NCI-H526 treated with DMSO at 0.1 percent for 48 hours (cell line): Measurements from ENCODE around the gene COPS8.

Experiments
- DNase-seq: peaks from one replicate; lab custom pipeline; 2025; lab: John Stamatoyannopoulos, UW

The COPS8 gene

DNA sequence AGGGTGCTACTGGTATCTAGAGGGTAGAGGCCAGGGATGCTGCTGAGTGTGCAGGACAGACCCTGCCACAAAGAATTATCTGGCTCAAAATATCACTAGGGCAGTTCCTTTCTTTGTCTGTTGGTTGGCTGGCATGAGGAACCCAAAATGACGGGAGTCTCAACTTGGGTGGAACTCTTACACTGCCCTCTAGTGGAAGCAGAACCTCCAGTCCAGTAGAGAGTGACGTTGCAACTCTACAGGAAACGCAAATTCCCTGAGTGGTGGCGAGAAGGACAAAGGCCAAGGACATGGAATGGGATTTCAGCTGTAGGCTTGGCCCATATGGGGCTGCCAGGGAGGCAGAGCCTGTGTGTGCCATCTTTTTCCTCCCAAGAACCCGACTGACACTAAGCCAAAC is 47.1 kb downstream of the COPS8 start:
- DNase-seq, result peak; percentile 2

DNA sequence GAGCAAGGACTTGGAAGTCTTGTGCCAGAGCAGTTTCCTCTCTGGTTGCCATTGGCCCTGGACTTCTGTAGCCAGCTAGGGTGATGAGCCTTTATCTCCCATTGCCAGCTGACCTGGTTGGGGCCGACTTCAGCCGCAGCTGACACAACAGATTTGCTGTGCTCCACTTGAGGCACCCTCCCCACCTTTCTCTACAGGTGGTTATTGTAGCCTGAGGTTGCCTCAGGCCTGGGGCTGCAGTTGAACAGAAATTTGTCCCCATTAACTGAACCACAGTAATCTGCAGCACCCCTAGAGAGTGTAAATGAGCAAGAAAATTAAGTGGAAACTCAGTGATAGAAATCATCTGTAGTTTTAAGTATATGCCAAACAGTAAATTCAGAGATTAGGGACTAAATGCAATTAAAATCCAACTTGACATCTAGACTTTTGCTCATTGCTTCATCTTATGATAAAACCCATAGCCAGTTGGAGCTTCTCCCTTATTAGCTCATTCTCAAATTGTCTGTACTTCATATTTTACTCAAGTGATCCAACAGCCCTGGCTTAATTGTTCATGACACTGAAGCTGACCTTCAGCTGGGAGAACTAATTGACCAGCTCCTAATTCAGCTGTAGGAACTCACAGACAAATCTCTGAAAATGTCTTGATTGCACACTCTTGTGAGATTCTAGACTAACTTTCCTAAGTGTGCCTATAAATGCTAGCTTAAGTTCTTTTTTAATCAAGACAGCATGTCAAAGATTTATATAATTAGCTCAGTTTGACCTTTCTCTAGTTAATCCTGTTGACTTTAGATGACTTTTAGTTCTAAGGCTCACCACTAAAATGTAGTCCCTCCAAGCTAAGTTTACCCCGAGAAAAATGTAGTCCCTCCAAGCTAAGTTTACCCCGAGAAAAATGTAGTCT is 48.9 kb downstream of the COPS8 start:
- no peak for DNase-seq

DNA sequence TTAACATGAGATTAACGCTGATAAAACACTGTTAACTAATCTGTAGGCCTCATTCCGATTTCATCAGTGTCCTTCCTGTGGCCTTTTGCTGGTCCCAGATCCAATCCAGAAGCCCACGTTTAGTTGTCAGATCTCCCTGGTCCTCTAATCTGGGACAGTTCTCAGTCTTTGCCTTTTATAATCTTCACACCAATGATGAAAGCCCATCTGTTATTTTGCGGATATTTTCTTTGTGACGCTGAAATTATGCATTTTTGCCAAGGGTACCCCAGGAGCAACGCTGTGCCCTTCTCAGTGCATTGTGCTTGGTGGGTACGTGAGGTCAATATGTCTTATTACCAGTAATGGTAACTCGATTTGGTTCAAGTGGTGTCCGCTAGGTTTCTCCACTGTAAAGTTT is 51.1 kb downstream of the COPS8 start:
- DNase-seq, result no peak

DNA sequence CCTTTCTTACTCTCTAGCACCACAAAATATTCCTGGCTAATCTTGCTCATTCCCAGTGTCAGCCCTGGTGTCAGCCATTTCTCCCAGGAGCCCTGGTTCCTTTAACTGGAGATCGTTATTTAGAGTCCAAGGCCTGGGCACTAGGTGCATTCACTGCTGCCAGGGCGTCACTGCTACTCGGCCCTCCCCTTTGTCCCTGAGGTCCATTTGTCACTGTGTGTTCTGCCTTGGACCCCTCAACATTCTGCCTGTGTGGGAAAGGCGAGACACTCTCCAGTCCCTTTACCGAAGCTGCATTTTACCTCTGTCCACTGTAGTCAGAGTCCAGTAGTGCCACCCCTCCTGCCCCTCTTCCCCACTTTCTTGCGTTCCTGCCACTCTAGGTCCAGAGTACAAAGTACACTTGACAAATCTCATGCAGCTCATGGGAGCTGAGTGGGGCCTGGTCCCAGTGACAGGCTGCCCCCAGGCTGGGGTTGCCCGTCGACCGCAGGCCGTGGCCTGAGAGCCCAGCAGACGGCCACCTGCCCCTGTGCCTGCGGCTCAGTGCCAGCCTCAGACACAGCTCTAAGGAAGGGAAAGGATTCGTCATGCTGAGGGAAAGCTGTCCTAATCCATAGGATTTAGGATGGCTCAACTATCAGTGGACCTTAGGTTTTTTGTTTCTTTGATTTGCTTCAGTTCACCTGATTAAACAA is 52.1 kb downstream of the COPS8 start:
- DNase-seq, result no peak

DNA sequence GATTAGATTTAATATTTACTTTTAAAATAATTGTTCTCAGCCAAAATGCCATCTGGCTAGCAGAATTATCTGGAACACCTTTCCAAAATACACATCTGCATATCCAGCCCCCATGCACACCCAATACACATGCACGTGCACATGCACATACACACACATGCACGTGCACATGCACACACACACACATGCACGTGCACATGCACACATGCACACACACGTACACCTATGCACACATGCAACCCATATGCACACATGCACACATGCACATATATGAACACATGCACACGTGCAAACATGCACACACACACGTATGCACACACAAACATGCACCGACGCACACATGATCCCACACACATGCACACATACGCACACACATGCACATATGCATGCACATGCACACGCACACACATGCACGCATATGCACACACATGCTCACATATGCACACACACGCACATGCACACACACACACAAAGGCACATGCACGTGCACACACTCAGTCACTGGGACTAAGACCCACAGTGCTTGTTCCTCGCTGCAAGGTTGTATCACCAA is 53.5 kb downstream of the COPS8 start:
- no peak for DNase-seq

DNA sequence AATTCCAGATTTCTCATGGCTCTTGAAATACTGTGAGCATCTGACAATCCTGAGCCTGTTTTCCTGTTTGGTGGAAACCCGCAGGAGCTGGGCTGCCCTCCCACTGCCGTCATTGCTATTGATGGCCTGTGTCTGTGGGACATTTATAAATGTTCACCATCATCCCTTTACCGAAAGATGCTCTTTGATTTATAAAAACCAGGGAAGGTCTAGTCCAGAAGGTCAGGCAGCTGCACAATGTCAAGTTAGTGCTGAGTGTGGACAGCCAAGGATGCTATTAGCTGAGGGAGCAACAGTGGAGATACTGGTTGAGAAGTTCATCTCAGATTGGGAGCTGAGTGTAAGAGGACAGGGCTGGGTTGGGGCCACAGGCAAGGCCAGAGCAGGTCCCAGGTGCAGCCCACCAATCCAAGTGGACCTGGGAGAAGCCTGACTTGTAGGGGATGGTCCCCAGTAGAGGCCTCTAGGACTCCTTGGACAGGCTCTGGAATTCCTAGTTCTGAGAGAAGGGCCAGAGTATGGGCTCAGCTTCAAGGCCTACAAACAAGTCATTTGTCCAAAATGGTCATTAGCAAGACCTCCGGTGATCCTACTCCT is 55.1 kb downstream of the COPS8 start:
- no peak for DNase-seq

DNA sequence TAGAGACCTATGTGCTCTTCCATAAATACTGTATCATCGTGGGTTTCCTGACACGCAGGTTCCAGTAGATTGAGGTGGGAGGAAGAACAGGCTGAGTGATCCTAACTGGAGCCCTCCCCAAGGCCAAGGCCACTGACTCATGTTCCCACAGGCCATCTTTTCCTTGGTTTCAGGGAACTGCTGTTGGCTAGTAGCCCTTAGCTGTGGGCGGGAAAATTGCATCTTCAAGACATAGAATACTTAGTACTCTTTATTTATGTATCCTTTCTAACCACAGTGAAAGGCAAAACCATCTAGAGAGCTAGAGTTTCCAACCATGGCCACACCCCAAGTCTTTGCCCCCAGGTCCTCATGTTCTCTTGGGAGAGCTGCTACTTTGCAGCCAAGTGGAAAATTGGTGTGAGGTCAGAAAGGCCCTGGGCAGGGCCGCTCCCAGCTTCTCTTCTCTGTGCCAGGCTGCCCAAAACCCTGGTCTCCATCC is 55.9 kb downstream of the COPS8 start:
- DNase-seq, result no peak

DNA sequence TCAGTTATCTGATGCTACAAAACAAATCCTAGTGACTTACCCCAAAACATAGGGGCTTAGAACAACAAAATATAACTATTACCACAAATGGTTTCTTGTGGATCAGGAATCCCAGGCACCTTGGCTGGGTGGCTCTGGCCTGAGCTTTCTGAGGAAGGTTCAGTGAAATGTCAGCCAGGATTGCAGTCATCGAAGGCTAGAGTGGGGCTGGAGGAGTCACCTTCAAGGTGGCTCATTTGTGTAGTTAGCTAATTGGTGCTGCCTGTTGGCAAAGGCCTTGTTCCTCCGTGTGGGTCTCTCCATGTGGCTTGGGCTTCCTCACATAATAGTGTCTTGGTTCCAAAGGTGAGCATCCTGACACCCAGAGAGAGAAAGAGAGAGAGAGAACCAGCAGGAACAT is 57.4 kb downstream of the COPS8 start:
- no peak for DNase-seq

DNA sequence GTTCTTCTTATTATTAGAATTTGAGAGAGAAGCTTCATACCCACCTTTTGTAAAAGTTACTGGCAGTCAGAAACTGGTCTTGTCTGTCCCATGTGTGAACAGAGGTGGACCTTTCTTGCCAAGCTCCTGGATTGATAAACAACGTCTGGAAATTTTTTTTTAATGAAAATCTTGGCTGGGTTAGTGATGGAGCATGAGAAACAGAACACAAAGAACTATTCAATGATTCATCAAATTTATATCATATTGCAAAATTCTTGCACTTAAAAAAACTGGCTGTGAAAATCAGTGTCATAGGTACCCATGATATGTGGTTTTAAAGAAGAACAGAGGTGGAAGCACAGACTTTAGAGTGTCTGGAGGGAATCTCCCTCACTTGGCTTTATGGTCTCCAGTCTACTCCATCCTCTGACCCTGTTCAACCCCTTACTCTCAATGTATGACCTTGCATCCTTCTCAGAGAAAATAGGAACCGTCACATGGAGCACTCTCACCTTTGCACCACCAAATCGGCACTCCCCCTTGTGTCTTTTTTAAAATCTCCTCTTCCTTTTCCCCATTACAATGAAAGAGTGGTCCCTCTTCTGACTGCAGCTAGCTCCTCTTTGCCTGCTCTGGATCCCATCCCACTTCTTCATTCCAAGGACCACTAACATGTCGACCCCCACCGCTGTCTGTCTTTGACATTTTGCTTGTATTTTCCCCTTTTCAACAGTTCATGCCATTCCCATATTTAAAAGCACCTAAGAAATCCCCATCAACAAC is 58.2 kb downstream of the COPS8 start:
- DNase-seq, result no peak

DNA sequence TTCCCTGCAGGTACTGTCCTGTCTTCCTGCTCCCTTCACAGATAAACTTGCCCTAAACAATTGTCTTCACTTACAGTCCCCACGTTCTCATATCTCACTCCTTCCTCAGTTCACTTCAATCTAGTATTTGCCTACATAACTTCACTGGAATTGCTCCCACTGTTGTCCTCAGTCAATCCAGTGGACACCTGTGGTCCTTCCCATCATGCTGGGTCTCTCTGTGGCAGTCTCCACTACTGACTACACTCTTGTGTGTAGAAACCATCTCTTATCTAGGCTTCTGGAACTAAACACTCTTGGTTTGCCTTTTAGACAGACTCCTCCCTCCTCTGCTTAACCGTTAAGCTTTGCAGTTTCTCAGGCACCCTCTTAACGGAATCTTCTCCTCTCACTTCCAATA is 58.8 kb downstream of the COPS8 start:
- DNase-seq, result no peak

DNA sequence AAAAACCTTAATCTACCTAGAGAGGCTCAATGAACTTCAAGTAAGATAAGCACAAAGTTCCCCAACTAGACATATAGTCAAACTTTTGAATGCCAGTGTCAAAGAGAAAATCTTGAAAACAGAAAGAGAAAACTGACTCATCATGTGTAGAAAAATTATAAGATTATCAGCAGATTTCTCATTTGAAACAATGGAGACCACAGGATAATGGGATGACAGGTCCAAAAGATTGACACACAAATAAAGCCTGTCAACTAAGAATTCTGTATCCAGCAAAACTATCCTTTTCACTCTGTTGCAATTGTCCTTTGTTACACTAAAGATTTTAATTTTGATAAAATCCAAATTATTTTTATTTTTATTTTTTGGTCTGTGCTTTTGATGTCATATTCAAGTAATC is 61.6 kb downstream of the COPS8 start:
- no peak for DNase-seq

DNA sequence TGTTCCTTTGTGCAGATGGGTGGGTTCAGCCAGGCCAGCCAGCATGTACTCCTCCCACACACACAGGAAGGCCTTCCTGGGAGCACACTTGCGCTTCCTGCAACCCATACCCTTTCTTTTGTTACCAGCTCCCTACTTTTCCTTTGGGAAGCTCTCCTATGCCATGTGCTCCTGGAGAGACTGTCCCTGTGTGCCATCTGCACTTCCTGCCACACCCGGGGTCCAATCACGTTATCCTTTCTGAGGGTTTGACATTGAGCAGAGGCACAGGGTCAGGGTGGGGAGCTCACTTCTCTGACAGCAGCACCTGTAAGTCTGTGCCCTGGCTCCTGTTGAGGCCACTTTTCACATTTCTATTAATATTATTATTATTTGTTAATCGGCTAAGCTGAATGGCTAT is 62.9 kb downstream of the COPS8 start:
- no peak for DNase-seq

DNA sequence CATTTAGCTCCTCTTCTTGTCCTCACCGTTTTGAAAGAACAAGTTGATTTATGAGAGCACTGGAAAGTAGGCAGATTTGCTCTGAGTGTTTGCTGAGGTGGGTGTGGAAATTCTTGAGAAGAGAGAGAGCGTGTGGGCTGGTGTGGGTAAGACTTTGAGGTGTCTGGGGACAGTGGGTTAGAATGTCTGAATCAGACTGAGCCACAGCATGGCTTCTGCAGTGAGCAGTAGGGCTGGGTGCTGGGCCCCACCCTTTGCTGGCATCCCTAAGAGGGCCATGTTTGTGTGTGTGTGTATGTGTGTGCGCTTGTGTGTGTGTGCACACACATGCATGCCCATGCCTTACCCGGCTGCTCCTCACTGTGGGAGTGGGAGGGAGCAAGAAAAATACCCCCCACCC is 63.7 kb downstream of the COPS8 start:
- no peak for DNase-seq
